HCT116 (cell line): ENCODE measurements around the gene SH3PXD2A. TPM values are rescaled to one million over a fixed set of nuclear protein-coding genes. Genes with fewer than 3 reads are reported as not detected.

Experiments used
- ATAC-seq: fragments of 200-7000 bp; cut with Tn5 transposase; 2 replicates; pipeline ENCODE4 v1.9.1; 2020; ENCODE audit warnings: mild to moderate bottlenecking, moderate library complexity
- BruUV-seq: library from RNA; stranded (reverse); fragments of 400-500 nt; replicated peaks from 2 replicates; lab custom pipeline; 2021; lab: Mats Ljungman, UMichigan
- CTCF ChIA-PET: fragments of 300-600 bp; sonication (Branson Sonifier 250); formaldehyde crosslinking; loops from one replicate; lab custom pipeline; 2021; ENCODE audit warnings: antibody characterized with exemption; lab: Charles Lee
- POLR2A ChIA-PET: fragments of 300-600, 350-600 bp; sonication (Branson Sonifier 250); formaldehyde crosslinking; loops from one replicate; lab custom pipeline; 2021; ENCODE audit warnings: antibody characterized with exemption; lab: Charles Lee
- RAD21 ChIA-PET, 2 experiments: fragments of 300-600 bp; sonication (Branson Sonifier 250); formaldehyde crosslinking; loops; one replicate each; lab custom pipeline; 2023; ENCODE audit warnings: low total read pairs in 2 of 2; ENCODE audit not compliant: uncharacterized antibody in 2 of 2, unreplicated experiment in 2 of 2, low non-redundant PET in 1 of 2; lab: Charles Lee
- DNase-seq: peaks from one replicate; pipeline ENCODE4 v3.0.0-alpha.2; 2010; ENCODE audit warnings: low read depth, low spot score
- H2AFZ ChIP-seq: fragments of 200-600 bp; shearing (Covaris generic), sonication (generic); 2 replicates; pipeline ENCODE4 v1.6.1; 2017; ENCODE audit warnings: low read depth, mixed run types, mixed read lengths, antibody characterized with exemption, low read length; ENCODE audit not compliant: poor library complexity, severe bottlenecking
- H3K27ac ChIP-seq: 2 replicates; pipeline ENCODE4 v1.5.1; 2012; ENCODE audit warnings: low read depth, low read length
- H3K27me3 ChIP-seq: fragments of 200-600 bp; sonication (generic); 2 replicates; pipeline ENCODE4 v1.6.1; 2016; ENCODE audit warnings: mixed run types, low read length, mixed read lengths; ENCODE audit not compliant: insufficient read depth
- H3K36me3 ChIP-seq, 2 experiments: fragments of 200-500 bp in 1 of 2; fragments of 200-600 bp in 1 of 2; sonication (Bioruptor generic) in 1 of 2; sonication (generic) in 1 of 2; 2 replicates each; pipeline versions ENCODE4 v1.5.1 to v1.6.1; 2014 to 2016; ENCODE audit warnings: low read length in 2 of 2, inconsistent platforms in 1 of 2, mixed read lengths in 1 of 2, mixed run types in 1 of 2; ENCODE audit not compliant: insufficient read depth in 2 of 2, control insufficient read depth in 1 of 2
- H3K4me1 ChIP-seq, 2 experiments: fragments of 200-600 bp in 1 of 2; sonication (generic) in 1 of 2; 2 replicates each; pipeline versions ENCODE4 v1.5.1 to v1.6.1; 2012 to 2017; ENCODE audit warnings: low read length in 2 of 2, inconsistent platforms in 1 of 2, mild to moderate bottlenecking in 1 of 2, mixed read lengths in 1 of 2, mixed run types in 1 of 2, moderate library complexity in 1 of 2; ENCODE audit not compliant: insufficient read depth in 2 of 2, control insufficient read depth in 1 of 2
- H3K4me2 ChIP-seq: fragments of 200-600 bp; sonication (generic); 2 replicates; pipeline ENCODE4 v1.6.1; 2017; ENCODE audit warnings: mixed run types, low read length, mixed read lengths
- H3K4me3 ChIP-seq, 2 experiments: fragments of 200-600 bp in 1 of 2; sonication (generic) in 1 of 2; replicated peaks in 1 of 2; 2 replicates each; pipeline ENCODE4 v1.5.1; 2011 to 2016; ENCODE audit warnings: low read length in 2 of 2, control low read depth in 1 of 2, low read depth in 1 of 2, mild to moderate bottlenecking in 1 of 2, mixed read lengths in 1 of 2, mixed run types in 1 of 2
- H3K79me2 ChIP-seq: fragments of 200-600 bp; sonication (generic); 2 replicates; pipeline ENCODE4 v1.6.1; 2017; ENCODE audit warnings: mild to moderate bottlenecking, mixed run types, low read length, moderate library complexity, mixed read lengths; ENCODE audit not compliant: insufficient read depth
- H3K9ac ChIP-seq: fragments of 200-600 bp; sonication (generic); 2 replicates; pipeline ENCODE4 v1.6.1; 2016; ENCODE audit warnings: low read length, mixed read lengths
- H3K9me2 ChIP-seq: fragments of 200-600 bp; sonication (generic), shearing (Covaris generic); 2 replicates; pipeline ENCODE4 v1.6.1; 2017; ENCODE audit warnings: mixed run types, mild to moderate bottlenecking, moderate library complexity; ENCODE audit not compliant: insufficient read depth
- H3K9me3 ChIP-seq, 2 experiments: fragments of 200-500 bp in 1 of 2; fragments of 200-600 bp in 1 of 2; sonication (Bioruptor generic) in 1 of 2; sonication (generic) in 1 of 2; 2 replicates each; pipeline ENCODE4 v1.6.1; 2014 to 2017; ENCODE audit warnings: low read length in 2 of 2, mixed read lengths in 2 of 2, inconsistent platforms in 1 of 2, low read depth in 1 of 2, mild to moderate bottlenecking in 1 of 2, mixed run types in 1 of 2, moderate library complexity in 1 of 2; ENCODE audit not compliant: control insufficient read depth in 1 of 2, insufficient read depth in 1 of 2
- H4K20me1 ChIP-seq: fragments of 200-600 bp; sonication (generic), shearing (Covaris generic); 2 replicates; pipeline ENCODE4 v1.6.1; 2017; ENCODE audit warnings: mixed run types, mild to moderate bottlenecking, moderate library complexity; ENCODE audit not compliant: insufficient read depth
- CBX3 ChIP-seq: IDR thresholded peaks from 2 replicates; pipeline ENCODE4 v1.6.1; 2012; ENCODE audit warnings: low read depth
- EZH2phosphoT487 ChIP-seq: fragments of 200-600 bp; IDR thresholded peaks from 2 replicates; pipeline ENCODE4 v1.6.1; 2018; ENCODE audit warnings: antibody characterized with exemption, borderline replicate concordance
- FOSL1 ChIP-seq: IDR thresholded peaks from 2 replicates; pipeline ENCODE4 v1.6.1; 2012; ENCODE audit warnings: low read depth
- JUND ChIP-seq: IDR thresholded peaks from 2 replicates; pipeline ENCODE4 v1.6.1; 2012
- POLR2AphosphoS5 ChIP-seq: IDR thresholded peaks from 2 replicates; pipeline ENCODE4 v1.6.1; 2011; ENCODE audit warnings: mild to moderate bottlenecking, low read depth, low read length, moderate library complexity
- ZFX ChIP-seq: fragments of 450-650 bp; IDR thresholded peaks from 2 replicates; pipeline ENCODE4 v1.6.1; 2017
- intact Hi-C: fragments of 100-400 bp; cut with micrococcal nuclease; formaldehyde crosslinking; loops from 2 replicates; pipeline ENCODE4 v1.10.0; 2022
- total RNA-seq: library from RNA; stranded (reverse); gene quantifications from one replicate; pipeline ENCODE4 v1.2.1, GENCODE V29; 2021; ENCODE audit not compliant: unreplicated experiment
- TF ChIP-seq, protein P1 (sequence below), 3 experiments: fragments of 200-600 bp in 1 of 3; sonication (generic) in 1 of 3; IDR thresholded peaks in 2 of 3; conservative IDR thresholded peaks in 1 of 3; 2 replicates each; pipeline ENCODE4 v1.5.1; 2012 to 2017; ENCODE audit warnings: low read depth in 2 of 3, low read length in 2 of 3, antibody characterized with exemption in 1 of 3, borderline replicate concordance in 1 of 3, control low read depth in 1 of 3, mild to moderate bottlenecking in 1 of 3, mixed read lengths in 1 of 3, mixed run types in 1 of 3, moderate library complexity in 1 of 3; ENCODE audit not compliant: insufficient read depth in 1 of 3

The SH3PXD2A gene
- total RNA-seq, 1 experiment from 2014 or later: 8.7 TPM

DNA sequence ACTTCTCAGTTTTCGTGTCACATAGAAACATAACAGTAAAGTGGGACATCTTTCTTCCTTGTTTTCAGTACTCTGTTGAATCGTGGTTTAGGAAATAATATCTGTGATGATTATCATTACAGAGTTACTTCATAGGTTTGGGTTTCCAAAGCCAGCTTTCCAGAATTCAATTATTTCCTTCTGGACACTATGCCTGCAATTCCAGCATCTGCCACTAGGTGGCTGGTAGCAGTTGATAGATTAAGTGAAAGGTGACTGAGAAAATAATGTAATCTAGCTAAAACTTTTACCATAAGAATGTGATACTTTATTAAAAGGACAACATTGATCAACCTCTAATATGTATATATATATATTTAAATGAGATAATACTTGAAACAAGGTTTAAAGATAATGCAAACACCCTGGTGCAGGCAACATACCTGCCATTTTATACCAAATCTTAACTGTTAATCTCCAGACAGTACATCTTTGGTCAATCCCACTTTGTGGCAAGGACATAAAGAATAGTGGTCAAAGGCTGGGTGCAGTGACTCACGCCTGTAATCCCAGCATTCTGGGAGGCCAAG is 102.6 kb downstream of the SH3PXD2A start:
- Histone ChIP-seq H3K36me3 (no peaks in the 10 kb centered on the region), H4K20me1 (no peaks in the 10 kb centered on the region), H3K9me3 (peaks cover 4 to 9% of the 10 kb centered on the region in 2 experiments; a peak in 1 of 4 replicates), H3K27me3 (no peaks in the 10 kb centered on the region), H3K4me3 (no peak overlapping the region), H2AFZ (no peak overlapping the region), H3K4me1 (peaks cover 0 to 11% of the 10 kb centered on the region in 2 experiments; a peak in 2 of 4 replicates), H3K4me2 (no peak overlapping the region), H3K9ac (no peak overlapping the region), H3K9me2 (no peaks in the 10 kb centered on the region), H3K79me2 (no peaks in the 10 kb centered on the region), H3K27ac (no peak overlapping the region)
- ChIA-PET RAD21 (interaction anchor here in 1 of 2 experiments (0.6 kb wide), 1 partner anchor 109 kb away, joined by 7 read pairs; no protein-coding TSS in a partner anchor), POLR2A (no interaction called here), CTCF (interaction anchor here (1.2 to 2.4 kb wide), 3 partner anchors 11 to 23 kb away, joined by 4 to 9 read pairs (median 5); no protein-coding TSS in a partner anchor)
- intact Hi-C loops: no loop called here
- TF ChIP-seq ZFX: no peak
- TF ChIP-seq FOSL1: no peak
- TF ChIP-seq, protein P1, sequence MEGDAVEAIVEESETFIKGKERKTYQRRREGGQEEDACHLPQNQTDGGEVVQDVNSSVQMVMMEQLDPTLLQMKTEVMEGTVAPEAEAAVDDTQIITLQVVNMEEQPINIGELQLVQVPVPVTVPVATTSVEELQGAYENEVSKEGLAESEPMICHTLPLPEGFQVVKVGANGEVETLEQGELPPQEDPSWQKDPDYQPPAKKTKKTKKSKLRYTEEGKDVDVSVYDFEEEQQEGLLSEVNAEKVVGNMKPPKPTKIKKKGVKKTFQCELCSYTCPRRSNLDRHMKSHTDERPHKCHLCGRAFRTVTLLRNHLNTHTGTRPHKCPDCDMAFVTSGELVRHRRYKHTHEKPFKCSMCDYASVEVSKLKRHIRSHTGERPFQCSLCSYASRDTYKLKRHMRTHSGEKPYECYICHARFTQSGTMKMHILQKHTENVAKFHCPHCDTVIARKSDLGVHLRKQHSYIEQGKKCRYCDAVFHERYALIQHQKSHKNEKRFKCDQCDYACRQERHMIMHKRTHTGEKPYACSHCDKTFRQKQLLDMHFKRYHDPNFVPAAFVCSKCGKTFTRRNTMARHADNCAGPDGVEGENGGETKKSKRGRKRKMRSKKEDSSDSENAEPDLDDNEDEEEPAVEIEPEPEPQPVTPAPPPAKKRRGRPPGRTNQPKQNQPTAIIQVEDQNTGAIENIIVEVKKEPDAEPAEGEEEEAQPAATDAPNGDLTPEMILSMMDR (IDR thresholded peaks at IDR 0.05 in 2 of 3, conservative IDR thresholded peaks at IDR 0.05 in 1 of 3; ENCODE audit: borderline replicate concordance in 1 of 3, insufficient read depth in 1 of 3, low read depth in 2 of 3, low read length in 2 of 3): peak in 2 of 3 experiments; percentile 87 to 99; a peak in 4 of 6 replicates
- TF ChIP-seq JUND: no peak
- no peak for TF ChIP-seq CBX3
- no peak for TF ChIP-seq EZH2phosphoT487
- no peak for TF ChIP-seq POLR2AphosphoS5
- BruUV-seq: no TSS peak
- ATAC-seq: no peak
- DNase-seq: no peak
